Neural crest cell (in vitro differentiated cells): ENCODE data around the gene IRS1. TPM values are rescaled to one million over a fixed set of nuclear protein-coding genes. Genes with fewer than 3 reads are reported as not detected.
A peak's percentile ranks its signal among the peaks of the same experiment; 100 is the strongest.

Experiments
- DNase-seq: peaks from one replicate; pipeline ENCODE4 v3.0.0; 2021; ENCODE audit warnings: low read depth, mixed read lengths, low spot score
- H3K27ac Mint-ChIP-seq: one replicate; pipeline ENCODE4 v1.8.0; 2021; ENCODE audit warnings: mild to moderate bottlenecking, mixed read lengths; ENCODE audit not compliant: unreplicated experiment
- H3K27me3 Mint-ChIP-seq: 2 replicates; pipeline ENCODE4 v1.8.0; 2021; ENCODE audit warnings: low read depth, mild to moderate bottlenecking, mixed read lengths
- H3K36me3 Mint-ChIP-seq: 2 replicates; pipeline ENCODE4 v1.8.0; 2021; ENCODE audit warnings: low read depth, mild to moderate bottlenecking, mixed read lengths
- H3K4me1 Mint-ChIP-seq: 2 replicates; pipeline ENCODE4 v1.8.0; 2021; ENCODE audit warnings: mixed read lengths
- H3K4me3 Mint-ChIP-seq: one replicate; pipeline ENCODE4 v1.8.0; 2021; ENCODE audit warnings: mild to moderate bottlenecking, mixed read lengths
- H3K9me3 Mint-ChIP-seq: 2 replicates; pipeline ENCODE4 v1.8.0; 2021; ENCODE audit warnings: mixed read lengths
- CTCF ChIP-seq: fragments of 200-600 bp; sonication (generic); conservative IDR thresholded peaks from 2 replicates; pipeline ENCODE4 v1.5.0; 2021; ENCODE audit warnings: antibody characterized with exemption, mild to moderate bottlenecking
- total RNA-seq: library from RNA; stranded (reverse); gene quantifications from 2 replicates; pipeline ENCODE4 v1.2.1, GENCODE V29; 2021

IRS1 gene
- total RNA-seq, 1 donor from 2014 or later: 15.1 TPM

- TF ChIP-seq CTCF: no peak
- no peaks in the 10 kb centered on the region for H3K27me3 Mint-ChIP-seq
- H3K36me3 Mint-ChIP-seq: peaks cover 32% of the 10 kb centered on the region
- peaks cover 4% of the 10 kb centered on the region for H3K9me3 Mint-ChIP-seq
- no peak overlapping the region for H3K4me3 Mint-ChIP-seq
- DNase-seq: no peak
- peaks cover 32% of the 10 kb centered on the region for H3K4me1 Mint-ChIP-seq
- no peak overlapping the region for H3K27ac Mint-ChIP-seq
These were observed 40.3 kb upstream of the IRS1 start for GRCh38 chr2:226839951-226840350.

DNA sequence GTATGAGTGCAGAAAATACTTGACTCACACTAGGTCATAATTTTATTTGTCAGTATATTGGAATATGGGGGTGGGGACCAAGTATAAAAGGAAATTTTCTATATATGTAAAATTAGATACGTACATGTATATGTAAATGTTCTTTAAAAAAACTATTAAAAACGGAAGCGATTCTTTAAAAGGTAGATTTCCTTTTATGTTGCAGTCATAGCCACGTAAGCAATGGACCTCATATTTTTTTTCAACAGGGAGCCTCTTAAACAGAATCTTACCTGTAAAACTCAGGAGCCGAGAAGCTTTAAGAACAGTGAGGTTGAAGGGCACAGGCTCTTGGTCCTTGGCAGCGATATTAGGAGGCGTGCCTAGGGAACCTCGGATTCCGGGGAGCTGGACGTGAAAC is 39.5 kb upstream of the IRS1 start:
- Mint-ChIP-seq H3K4me3 (no peak overlapping the region), H3K9me3 (peaks cover 4% of the 10 kb centered on the region), H3K4me1 (peaks cover 32% of the 10 kb centered on the region), H3K27ac (no peak overlapping the region), H3K27me3 (no peaks in the 10 kb centered on the region), H3K36me3 (peaks cover 32% of the 10 kb centered on the region)
- no peak for DNase-seq
- TF ChIP-seq CTCF: no peak

DNA sequence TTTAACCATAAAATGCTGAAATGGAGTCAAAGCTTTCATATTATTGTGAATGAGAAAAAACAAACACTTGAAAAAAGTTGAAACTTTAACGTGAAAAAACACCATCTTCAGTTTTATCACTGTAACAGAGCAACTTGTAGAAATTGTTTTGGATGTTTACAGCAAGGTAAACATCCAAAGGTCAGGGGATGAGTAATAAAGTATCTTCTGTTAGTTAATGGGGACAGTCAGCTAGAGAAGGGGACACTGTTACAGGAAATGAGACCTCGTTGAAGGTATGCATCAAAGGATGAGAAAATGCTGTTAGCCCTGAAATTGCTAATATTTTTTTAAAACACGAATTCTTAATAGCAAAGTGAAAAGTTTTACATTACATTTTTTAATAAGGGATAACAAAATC is 39.1 kb upstream of the IRS1 start:
- Mint-ChIP-seq H3K4me1 (peaks cover 32% of the 10 kb centered on the region), H3K27me3 (no peaks in the 10 kb centered on the region), H3K4me3 (no peak overlapping the region), H3K36me3 (peaks cover 29% of the 10 kb centered on the region), H3K27ac (no peak overlapping the region), H3K9me3 (peaks cover 4% of the 10 kb centered on the region)
- no peak for DNase-seq
- TF ChIP-seq CTCF: no peak

DNA sequence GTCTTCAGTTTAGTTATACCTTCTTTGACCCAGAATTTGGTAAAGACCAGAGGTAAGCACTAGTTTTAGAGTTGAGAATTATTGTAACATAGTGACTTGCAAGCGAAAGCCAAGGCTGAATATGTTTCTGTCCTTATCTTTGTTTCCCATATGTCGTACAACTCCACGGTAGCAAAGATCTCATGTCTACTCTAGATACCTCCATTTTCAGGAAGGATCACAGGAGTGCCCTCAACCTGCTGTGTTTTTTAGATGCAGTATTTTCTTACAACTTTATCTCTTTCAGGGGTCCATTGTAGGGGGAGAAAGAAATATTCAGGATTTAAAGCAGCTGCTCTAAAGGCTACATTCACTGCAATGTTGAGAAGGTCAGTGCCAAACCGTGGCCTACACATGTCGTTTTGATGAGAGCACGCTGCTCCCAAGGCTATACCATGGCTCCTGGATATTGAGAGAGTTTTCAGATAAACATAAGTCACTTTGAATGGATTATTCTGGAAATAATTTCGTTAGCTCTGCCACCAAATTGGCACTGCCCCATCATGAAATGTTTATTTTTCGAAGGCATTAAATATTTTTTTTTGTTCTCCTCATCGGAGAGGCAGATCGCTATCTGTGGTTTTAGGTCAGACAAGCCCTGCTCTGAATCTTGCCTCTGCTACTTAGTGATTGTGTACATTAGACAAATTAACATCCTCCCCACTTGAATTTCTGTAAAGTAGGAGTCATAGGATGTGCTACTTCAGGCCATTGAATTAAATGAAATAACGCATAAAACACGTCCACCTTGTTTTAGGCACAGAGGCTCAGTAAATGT is 38.4 kb upstream of the IRS1 start:
- Mint-ChIP-seq H3K9me3 (peaks cover 4% of the 10 kb centered on the region), H3K27ac (no peak overlapping the region), H3K4me3 (peak overlapping the region; percentile 91), H3K36me3 (peaks cover 22% of the 10 kb centered on the region), H3K4me1 (peaks cover 32% of the 10 kb centered on the region), H3K27me3 (no peaks in the 10 kb centered on the region)
- no peak for DNase-seq
- no peak for TF ChIP-seq CTCF

GRCh38 chr2:226837334-226837733 is 37.7 kb upstream of the IRS1 start:
- H3K4me3 Mint-ChIP-seq: peak overlapping the region; percentile 91
- peaks cover 4% of the 10 kb centered on the region for H3K9me3 Mint-ChIP-seq
- peaks cover 15% of the 10 kb centered on the region for H3K36me3 Mint-ChIP-seq
- H3K27ac Mint-ChIP-seq: no peak overlapping the region
- no peaks in the 10 kb centered on the region for H3K27me3 Mint-ChIP-seq
- TF ChIP-seq CTCF: no peak
- H3K4me1 Mint-ChIP-seq: peaks cover 32% of the 10 kb centered on the region
- DNase-seq: no peak
